Measurements from ENCODE around the gene AOPEP. TPM values are rescaled to one million over a fixed set of nuclear protein-coding genes. Genes with fewer than 3 reads are reported as not detected.

The AOPEP gene
- total and polyA plus RNA-seq, 9 of the 15 experiments (the other 6 are each of a cell fraction or from before 2014, with no cell fraction given) = 4.5 to 19.3 (median 13.5) TPM

DNA sequence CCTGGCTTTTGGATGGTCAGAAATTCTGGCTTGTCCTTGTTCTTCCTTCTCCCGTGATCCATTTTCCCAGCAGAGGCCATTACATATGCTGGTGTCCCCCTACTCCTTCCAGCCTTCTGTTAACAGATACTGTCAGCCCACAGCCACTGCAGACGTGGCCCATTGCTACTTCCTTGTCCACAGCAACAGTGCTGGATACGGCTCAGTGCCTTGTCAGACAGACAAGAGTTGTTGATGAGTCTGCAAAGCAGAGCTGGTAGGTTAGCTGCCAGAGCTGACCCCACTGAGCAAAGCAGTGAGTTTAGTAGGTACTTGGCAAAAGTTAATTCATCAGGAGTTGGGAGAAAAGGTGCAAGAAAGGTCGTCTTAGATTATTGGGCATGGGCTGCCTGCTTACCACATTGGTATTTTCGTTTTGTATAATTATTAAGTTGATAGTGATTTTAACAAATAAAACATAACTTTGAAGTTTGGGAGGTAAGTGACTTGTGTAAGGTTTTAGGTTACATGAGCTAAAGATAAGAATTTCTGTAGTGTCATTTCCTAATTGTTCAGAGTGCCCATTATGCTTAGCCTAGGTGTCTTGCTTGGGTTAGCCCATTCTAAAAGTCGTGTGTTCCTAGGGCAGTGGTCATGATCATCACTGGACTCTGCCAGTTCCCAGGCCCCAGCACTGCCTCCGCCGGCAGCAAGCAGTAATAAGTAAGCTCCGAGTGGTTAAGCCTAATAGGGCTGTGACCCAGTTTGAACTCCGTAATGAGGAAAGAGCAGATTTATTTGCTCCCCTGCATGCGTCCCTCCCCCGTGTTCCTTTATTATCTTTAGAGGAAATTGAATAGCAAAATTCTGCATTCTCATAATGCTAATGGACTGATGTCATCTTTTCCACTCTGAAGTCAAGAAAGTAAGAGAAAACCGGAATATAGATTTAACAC, 299.0 kb downstream of the AOPEP start (continued):
- TF ChIP-seq, protein P1, sequence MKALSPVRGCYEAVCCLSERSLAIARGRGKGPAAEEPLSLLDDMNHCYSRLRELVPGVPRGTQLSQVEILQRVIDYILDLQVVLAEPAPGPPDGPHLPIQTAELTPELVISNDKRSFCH (CRISPR knock-in tag; IDR thresholded peaks at IDR 0.05) = no peak
- TF ChIP-seq, protein P1 (tag; IDR thresholded peaks at IDR 0.05) = no peak
- TF ChIP-seq ZNF780A (CRISPR knock-in tag; IDR thresholded peaks at IDR 0.05) = no peak

DNA sequence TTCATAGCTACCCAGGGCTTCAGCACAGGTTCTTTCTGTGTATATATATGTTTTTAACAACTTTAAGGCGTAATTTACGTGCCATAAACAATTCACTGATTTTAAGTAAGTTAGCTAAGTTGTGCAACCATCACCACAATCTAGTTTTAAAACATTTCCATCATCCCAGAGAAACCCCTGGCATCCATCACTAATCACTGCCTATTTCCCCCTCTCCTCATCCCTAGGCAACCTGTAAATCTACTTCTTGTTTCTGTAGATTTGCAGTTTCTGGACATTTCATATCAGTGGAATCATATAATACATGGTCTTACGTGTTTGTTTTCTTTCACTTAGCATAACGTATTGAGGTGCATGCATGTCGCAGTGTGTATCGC, 299.6 kb downstream of the AOPEP start:
- in situ Hi-C loops (cut with MboI) = no loop called here

More for the DNA sequence above, 299.6 kb downstream of the AOPEP start:
- CTCF ChIA-PET (ENCODE audit: low intra/inter-chr PET ratio) = no interaction called here
- FAIRE-seq (no peak), ATAC-seq (no peak), DNase-seq (ENCODE audit: extremely low read depth in 1 of 4, low spot score in 3 of 4) (no peak)
- Histone ChIP-seq H3K27me3 (ENCODE audit: control insufficient read depth in 2 of 2, insufficient read depth in 2 of 2, low read length in 2 of 2) (no peaks in the 10 kb centered on the region), H3K4me2 (ENCODE audit: insufficient read depth, low read length) (no peak overlapping the region), H3K9ac (ENCODE audit: insufficient read depth in 1 of 2, low read depth in 2 of 2, low read length in 2 of 2) (no peak overlapping the region), H3K9me1 (ENCODE audit: control insufficient read depth, insufficient read depth, low read length) (no peaks in the 10 kb centered on the region), H3K4me3 (no peak overlapping the region), H3K9me3 (replicated peaks; ENCODE audit: control insufficient read depth, insufficient read depth, low read depth, low read length) (no peaks in the 10 kb centered on the region), H2AFZ (ENCODE audit: low read depth, low read length) (no peak overlapping the region), H3K27ac (ENCODE audit: extremely low read depth, low read depth, low read length) (no peak overlapping the region), H3K79me2 (ENCODE audit: control insufficient read depth, insufficient read depth, low read length) (no peaks in the 10 kb centered on the region), H3K4me1 (replicated peaks in 1 of 2; ENCODE audit: control insufficient read depth in 2 of 2, insufficient read depth in 2 of 2, low read length in 2 of 2) (peaks cover 4 to 7% of the 10 kb centered on the region in 2 experiments; a peak in 2 of 5 replicates), H4K20me1 (replicated peaks; ENCODE audit: control insufficient read depth, insufficient read depth, low read length) (no peaks in the 10 kb centered on the region; the same call in 1 of the 2 replicates), H3K36me3 (ENCODE audit: control insufficient read depth, insufficient read depth, low read length) (no peaks in the 10 kb centered on the region)
- BruUV-seq (replicated peaks) = no TSS peak
- POLR2A ChIA-PET = interaction anchor here (0.6 to 1.7 kb wide), 5 partner anchors 9 to 213 kb away, joined by 3 to 4 read pairs (median 3); no protein-coding TSS in a partner anchor
- TF ChIP-seq CEBPG (CRISPR knock-in tag; IDR thresholded peaks at IDR 0.05) (no peak), CEBPG (tag; conservative IDR thresholded peaks at IDR 0.05 in 1 of 2, IDR thresholded peaks at IDR 0.05 in 1 of 2) (0 out of 4 replicates have a peak, but pooled peaks of 1 of the 2 experiments have one; percentile 5), MEF2D (tag; conservative IDR thresholded peaks at IDR 0.05; ENCODE audit: low read depth) (0 out of 2 replicates have a peak, but pooled peaks have one; percentile 29), SRSF9 (IDR thresholded peaks at IDR 0.05; ENCODE audit: borderline replicate concordance, low read depth, low read length) (no peak)
- 89% methylated on average over 6 of the region's 6 CpGs for WGBS (ENCODE audit: insufficient coverage, low coverage, missing lambda C conversion rate)
- intact Hi-C loops (cut with micrococcal nuclease) = no loop called here

All from K562 (cell line).